ENCODE data around the gene LRRC14B. TPM values are rescaled to one million over a fixed set of nuclear protein-coding genes. Genes with fewer than 3 reads are reported as not detected.
"Not testable (repeated sequence)": the region's sequence is repeated elsewhere in the genome, so short reads cannot be mapped to it uniquely, and the experiment has no call there.

LRRC14B gene
- polyA plus RNA-seq, 1 donor (not counting 4 experiments of a cell fraction or from before 2014, with no cell fraction given) = not detected

GRCh38 chr5:163841-164240 is 27.5 kb upstream of the LRRC14B start:
- DNase-seq (ENCODE audit: low read depth, low spot score) (no peak), FAIRE-seq (no peak)
- H4K20me1 ChIP-seq (ENCODE audit: control insufficient read depth, extremely low read depth, insufficient read depth, low read length) = no peaks in the 10 kb centered on the region
- no peak overlapping the region for H2AFZ ChIP-seq (ENCODE audit: control insufficient read depth, low read length)
- no peaks in the 10 kb centered on the region for H3K4me1 ChIP-seq (ENCODE audit: control insufficient read depth, extremely low read depth, insufficient read depth, low read length)
- TF ChIP-seq CTCF (optimal IDR thresholded peaks at IDR 0.05 in 1 of 3, IDR thresholded peaks at IDR 0.05 in 1 of 3, conservative IDR thresholded peaks at IDR 0.05 in 1 of 3; ENCODE audit: extremely low read depth in 1 of 3, insufficient read depth in 2 of 3, low read length in 3 of 3) (no peak), EZH2 (IDR thresholded peaks at IDR 0.05; ENCODE audit: low read length) (no peak)
- dilution Hi-C loops (cut with MboI; ENCODE audit: extremely low pct_ligation_motif_present, low sequenced_read_pairs) = no loop called here
- H3K36me3 ChIP-seq (ENCODE audit: control insufficient read depth in 2 of 2, extremely low read depth in 1 of 2, insufficient read depth in 2 of 2, low read length in 2 of 2) = no peaks in the 10 kb centered on the region
- H3K4me3 ChIP-seq (ENCODE audit: control insufficient read depth in 2 of 3, extremely low read depth in 1 of 3, insufficient read depth in 2 of 3, low read depth in 1 of 3, low read length in 3 of 3) = no peak overlapping the region
- no peak overlapping the region for H3K4me2 ChIP-seq (ENCODE audit: control insufficient read depth, extremely low read depth, insufficient read depth, low read depth, low read length)
- no peaks in the 10 kb centered on the region for H3K9me3 ChIP-seq (ENCODE audit: control insufficient read depth, low read depth, low read length)
- no peak overlapping the region for H3K9ac ChIP-seq (ENCODE audit: control insufficient read depth, extremely low read depth, insufficient read depth, low read length)
- H3K27me3 ChIP-seq (ENCODE audit: control insufficient read depth, extremely low read depth, insufficient read depth, low read length) = no peaks in the 10 kb centered on the region
- H3K79me2 ChIP-seq (ENCODE audit: control insufficient read depth, insufficient read depth, low read length) = no peaks in the 10 kb centered on the region
- no peaks in the 10 kb centered on the region for H3K9me1 ChIP-seq (ENCODE audit: control insufficient read depth, extremely low read depth, insufficient read depth, low read length)
- H3K27ac ChIP-seq (ENCODE audit: control insufficient read depth, insufficient read depth, low read length) = no peak overlapping the region

- Histone ChIP-seq H3K27ac (ENCODE audit: control insufficient read depth, insufficient read depth, low read length) (no peak overlapping the region), H3K9me1 (ENCODE audit: control insufficient read depth, extremely low read depth, insufficient read depth, low read length) (no peaks in the 10 kb centered on the region), H3K9ac (ENCODE audit: control insufficient read depth, extremely low read depth, insufficient read depth, low read length) (no peak overlapping the region), H2AFZ (ENCODE audit: control insufficient read depth, low read length) (no peak overlapping the region), H3K27me3 (ENCODE audit: control insufficient read depth, extremely low read depth, insufficient read depth, low read length) (no peaks in the 10 kb centered on the region), H3K4me1 (ENCODE audit: control insufficient read depth, extremely low read depth, insufficient read depth, low read length) (no peaks in the 10 kb centered on the region), H3K36me3 (ENCODE audit: control insufficient read depth in 2 of 2, extremely low read depth in 1 of 2, insufficient read depth in 2 of 2, low read length in 2 of 2) (no peaks in the 10 kb centered on the region), H3K79me2 (ENCODE audit: control insufficient read depth, insufficient read depth, low read length) (no peaks in the 10 kb centered on the region), H4K20me1 (ENCODE audit: control insufficient read depth, extremely low read depth, insufficient read depth, low read length) (no peaks in the 10 kb centered on the region), H3K4me3 (ENCODE audit: control insufficient read depth in 2 of 3, extremely low read depth in 1 of 3, insufficient read depth in 2 of 3, low read depth in 1 of 3, low read length in 3 of 3) (no peak overlapping the region), H3K9me3 (ENCODE audit: control insufficient read depth, low read depth, low read length) (no peaks in the 10 kb centered on the region), H3K4me2 (ENCODE audit: control insufficient read depth, extremely low read depth, insufficient read depth, low read depth, low read length) (no peak overlapping the region)
- dilution Hi-C loops (cut with MboI; ENCODE audit: extremely low pct_ligation_motif_present, low sequenced_read_pairs) = no loop called here
- no peak for TF ChIP-seq CTCF (optimal IDR thresholded peaks at IDR 0.05 in 1 of 3, IDR thresholded peaks at IDR 0.05 in 1 of 3, conservative IDR thresholded peaks at IDR 0.05 in 1 of 3; ENCODE audit: extremely low read depth in 1 of 3, insufficient read depth in 2 of 3, low read length in 3 of 3)
- TF ChIP-seq EZH2 (IDR thresholded peaks at IDR 0.05; ENCODE audit: low read length) = no peak
- no peak for FAIRE-seq
- no peak for DNase-seq (ENCODE audit: low read depth, low spot score)
These were observed 27.1 kb upstream of the LRRC14B start for GRCh38 chr5:164244-164643.

GRCh38 chr5:164783-165182 is 26.5 kb upstream of the LRRC14B start:
- not testable (repeated sequence) for H3K4me2 ChIP-seq (ENCODE audit: control insufficient read depth, extremely low read depth, insufficient read depth, low read depth, low read length); FAIRE-seq

More at GRCh38 chr5:164783-165182, 26.5 kb upstream of the LRRC14B start:
- H3K4me1 ChIP-seq (ENCODE audit: control insufficient read depth, extremely low read depth, insufficient read depth, low read length); H3K9me3 ChIP-seq (ENCODE audit: control insufficient read depth, low read depth, low read length); H4K20me1 ChIP-seq (ENCODE audit: control insufficient read depth, extremely low read depth, insufficient read depth, low read length); H3K27ac ChIP-seq (ENCODE audit: control insufficient read depth, insufficient read depth, low read length); H3K79me2 ChIP-seq (ENCODE audit: control insufficient read depth, insufficient read depth, low read length); H3K4me3 ChIP-seq (ENCODE audit: control insufficient read depth in 2 of 3, extremely low read depth in 1 of 3, insufficient read depth in 2 of 3, low read depth in 1 of 3, low read length in 3 of 3); H3K27me3 ChIP-seq (ENCODE audit: control insufficient read depth, extremely low read depth, insufficient read depth, low read length); H3K9me1 ChIP-seq (ENCODE audit: control insufficient read depth, extremely low read depth, insufficient read depth, low read length); dilution Hi-C loops (cut with MboI; ENCODE audit: extremely low pct_ligation_motif_present, low sequenced_read_pairs); H3K9ac ChIP-seq (ENCODE audit: control insufficient read depth, extremely low read depth, insufficient read depth, low read length); H3K36me3 ChIP-seq (ENCODE audit: control insufficient read depth in 2 of 2, extremely low read depth in 1 of 2, insufficient read depth in 2 of 2, low read length in 2 of 2); H2AFZ ChIP-seq (ENCODE audit: control insufficient read depth, low read length); DNase-seq (ENCODE audit: low read depth, low spot score): not testable (repeated sequence)
